ENCODE data around the gene MTHFD2L. TPM values are rescaled to one million over a fixed set of nuclear protein-coding genes. Genes with fewer than 3 reads are reported as not detected.
"Not testable (repeated sequence)": the region's sequence is repeated elsewhere in the genome, so short reads cannot be mapped to it uniquely, and the experiment has no call there.

MTHFD2L gene
- total RNA-seq, 1 experiment from 2014 or later, result 7.1 TPM

GRCh38 chr4:74189331-74190043 is 31.6 kb downstream of the MTHFD2L start:
- peak; percentile 42 for DNase-seq (ENCODE audit: low spot score)

- no peak for DNase-seq (ENCODE audit: low spot score)
These were observed 32.4 kb downstream of the MTHFD2L start for GRCh38 chr4:74190332-74190731.

GRCh38 chr4:74190919-74191397 is 33.0 kb downstream of the MTHFD2L start:
- no peak for DNase-seq (ENCODE audit: low spot score)

- no peak for DNase-seq (ENCODE audit: low spot score)
These were observed 39.2 kb downstream of the MTHFD2L start for GRCh38 chr4:74197080-74197479.

GRCh38 chr4:74202062-74202586 is 44.2 kb downstream of the MTHFD2L start:
- peak; percentile 25 for DNase-seq (ENCODE audit: low spot score)

GRCh38 chr4:74203467-74203866 is 45.5 kb downstream of the MTHFD2L start:
- DNase-seq (ENCODE audit: low spot score), result no peak

- no peak for DNase-seq (ENCODE audit: low spot score)
These were observed 47.1 kb downstream of the MTHFD2L start for GRCh38 chr4:74205046-74205445.

GRCh38 chr4:74205559-74205958 is 47.6 kb downstream of the MTHFD2L start:
- no peak for DNase-seq (ENCODE audit: low spot score)

GRCh38 chr4:74206088-74206825 is 48.3 kb downstream of the MTHFD2L start:
- DNase-seq (ENCODE audit: low spot score), result no peak

GRCh38 chr4:74214457-74215159 is 56.7 kb downstream of the MTHFD2L start:
- not testable (repeated sequence) for DNase-seq (ENCODE audit: low spot score)

- not testable (repeated sequence) for DNase-seq (ENCODE audit: low spot score)
These were observed 57.3 kb downstream of the MTHFD2L start for GRCh38 chr4:74215236-74215635.

GRCh38 chr4:74217365-74217764 is 59.4 kb downstream of the MTHFD2L start:
- DNase-seq (ENCODE audit: low spot score), result peak; percentile 65

- DNase-seq (ENCODE audit: low spot score), result no peak
These were observed 60.3 kb downstream of the MTHFD2L start for GRCh38 chr4:74218201-74218600.

GRCh38 chr4:74219240-74219639 is 61.3 kb downstream of the MTHFD2L start:
- no peak for DNase-seq (ENCODE audit: low spot score)

- no peak for DNase-seq (ENCODE audit: low spot score)
These were observed 65.2 kb downstream of the MTHFD2L start for GRCh38 chr4:74223098-74223497.

- DNase-seq (ENCODE audit: low spot score), result peak; percentile 35
These were observed 65.9 kb downstream of the MTHFD2L start for GRCh38 chr4:74223801-74224200.

- peak; percentile 59 for DNase-seq (ENCODE audit: low spot score)
These were observed 71.0 kb downstream of the MTHFD2L start for GRCh38 chr4:74228691-74229640.

GRCh38 chr4:74230902-74231499 is 73.1 kb downstream of the MTHFD2L start:
- DNase-seq (ENCODE audit: low spot score), result peak; percentile 73

GRCh38 chr4:74235135-74235534 is 77.2 kb downstream of the MTHFD2L start:
- DNase-seq (ENCODE audit: low spot score), result no peak

GRCh38 chr4:74237425-74237966 is 79.6 kb downstream of the MTHFD2L start:
- DNase-seq (ENCODE audit: low spot score), result no peak
